Right hindlimb (tissue), 1 donor: ENCODE measurements around the gene NIPAL4.

Source experiments
- DNase-seq: peaks from one replicate; pipeline ENCODE4 v3.0.0-alpha.2; 2018

The NIPAL4 gene

GRCh38 chr5:157518963-157519362 is 59.0 kb downstream of the NIPAL4 start:
- DNase-seq: no peak

- DNase-seq: no peak
These were observed 59.7 kb downstream of the NIPAL4 start for GRCh38 chr5:157519579-157520253.

DNA sequence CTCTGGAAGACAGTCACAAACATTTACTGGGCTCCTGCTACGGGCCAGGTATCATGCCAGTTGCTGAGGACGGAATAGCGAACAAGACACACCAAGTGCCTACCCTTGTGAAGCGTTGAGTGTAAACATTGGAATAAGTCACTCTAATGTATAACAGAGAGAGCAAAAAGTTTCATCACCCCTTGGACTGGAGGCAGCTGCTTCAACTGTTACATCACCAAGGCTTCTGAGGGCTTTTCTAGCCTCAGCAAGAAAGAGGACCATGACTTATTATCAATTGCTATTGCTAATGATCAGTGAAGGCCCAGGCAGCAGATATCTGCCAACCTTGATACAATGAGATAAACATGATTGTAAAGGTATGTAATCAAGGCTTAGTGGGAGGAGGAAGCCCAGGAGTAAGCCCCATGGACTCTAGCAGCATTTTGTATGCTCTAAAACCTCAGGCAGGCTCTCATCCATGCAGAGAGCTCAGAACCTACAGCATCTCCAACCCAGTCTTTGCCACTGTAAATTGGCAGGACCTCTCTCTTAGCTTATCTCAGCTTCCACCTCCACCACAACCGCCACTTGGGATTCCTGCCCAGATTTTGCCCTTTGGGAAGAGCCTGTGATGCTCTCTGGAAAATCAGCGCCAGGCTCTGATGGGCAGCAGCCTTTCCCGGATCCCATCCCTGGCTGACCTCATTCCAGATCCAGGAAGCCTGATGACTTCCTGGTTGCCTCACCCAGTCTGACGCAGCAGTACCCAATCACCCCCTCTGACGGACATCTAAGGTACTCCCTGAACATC is 61.1 kb downstream of the NIPAL4 start:
- DNase-seq: no peak

GRCh38 chr5:157521704-157522029 is 61.7 kb downstream of the NIPAL4 start:
- DNase-seq: no peak

- no peak for DNase-seq
These were observed 64.0 kb downstream of the NIPAL4 start for GRCh38 chr5:157523976-157524375.
